Measurements from ENCODE around the gene SLC27A1.

The SLC27A1 gene

GRCh38 chr19:17532116-17532515 is 61.8 kb downstream of the SLC27A1 start:
- no peak for TF ChIP-seq CTCF (IDR thresholded peaks at IDR 0.05; ENCODE audit: extremely low read depth, insufficient read depth, missing control alignments)
- no peak for DNase-seq (ENCODE audit: low spot score)

GRCh38 chr19:17532557-17532956 is 62.2 kb downstream of the SLC27A1 start:
- TF ChIP-seq CTCF (IDR thresholded peaks at IDR 0.05; ENCODE audit: extremely low read depth, insufficient read depth, missing control alignments) = no peak
- no peak for DNase-seq (ENCODE audit: low spot score)
- in situ Hi-C loops (cut with MboI; ENCODE audit: low pct_unique_long_range_greater_than_20kb, low sequenced_read_pairs, unreplicated experiment) = no loop called here

More at GRCh38 chr19:17532116-17532515, 61.8 kb downstream of the SLC27A1 start:
- in situ Hi-C loops (cut with MboI; ENCODE audit: low pct_unique_long_range_greater_than_20kb, low sequenced_read_pairs, unreplicated experiment) = no loop called here

- DNase-seq (ENCODE audit: low spot score) = no peak
- in situ Hi-C loops (cut with MboI; ENCODE audit: low pct_unique_long_range_greater_than_20kb, low sequenced_read_pairs, unreplicated experiment) = no loop called here
Measured at GRCh38 chr19:17534767-17535166, 64.4 kb downstream of the SLC27A1 start.

GRCh38 chr19:17536955-17537354 is 66.6 kb downstream of the SLC27A1 start:
- in situ Hi-C loops (cut with MboI; ENCODE audit: low pct_unique_long_range_greater_than_20kb, low sequenced_read_pairs, unreplicated experiment) = no loop called here

More at GRCh38 chr19:17534767-17535166, 64.4 kb downstream of the SLC27A1 start:
- no peak for TF ChIP-seq CTCF (IDR thresholded peaks at IDR 0.05; ENCODE audit: extremely low read depth, insufficient read depth, missing control alignments)

GRCh38 chr19:17538684-17539237 is 68.4 kb downstream of the SLC27A1 start:
- DNase-seq (ENCODE audit: low spot score) = peak; percentile 56
- no peak for TF ChIP-seq CTCF (IDR thresholded peaks at IDR 0.05; ENCODE audit: extremely low read depth, insufficient read depth, missing control alignments)
- in situ Hi-C loops (cut with MboI; ENCODE audit: low pct_unique_long_range_greater_than_20kb, low sequenced_read_pairs, unreplicated experiment) = no loop called here

More at GRCh38 chr19:17536955-17537354, 66.6 kb downstream of the SLC27A1 start:
- DNase-seq (ENCODE audit: low spot score) = no peak
- no peak for TF ChIP-seq CTCF (IDR thresholded peaks at IDR 0.05; ENCODE audit: extremely low read depth, insufficient read depth, missing control alignments)

GRCh38 chr19:17539238-17540117 is 69.2 kb downstream of the SLC27A1 start:
- peak; percentile 99 for DNase-seq (ENCODE audit: low spot score)
- TF ChIP-seq CTCF (IDR thresholded peaks at IDR 0.05; ENCODE audit: extremely low read depth, insufficient read depth, missing control alignments) = peak; percentile 19
- in situ Hi-C loops (cut with MboI; ENCODE audit: low pct_unique_long_range_greater_than_20kb, low sequenced_read_pairs, unreplicated experiment) = no loop called here

Measured in GM13977 (cell line).